Neural progenitor cell (in vitro differentiated cells): ENCODE results near the gene MAGEA9. TPM values are rescaled to one million over a fixed set of nuclear protein-coding genes. Genes with fewer than 3 reads are reported as not detected.
"Not testable (repeated sequence)": the region's sequence is repeated elsewhere in the genome, so short reads cannot be mapped to it uniquely, and the experiment has no call there.

Experiments
- DNase-seq: peaks from one replicate; pipeline ENCODE4 v3.0.0-alpha.2; 2016; ENCODE audit warnings: low spot score
- H2AFZ ChIP-seq: fragments of 200-600 bp; sonication (generic); replicated peaks from 2 replicates; pipeline ENCODE4 v1.6.1; 2016; ENCODE audit warnings: antibody characterized with exemption
- H3F3A ChIP-seq: fragments of 200-600 bp; sonication (generic); 2 replicates; pipeline ENCODE4 v1.6.1; 2016; ENCODE audit warnings: antibody characterized with exemption, low read depth
- H3K27ac ChIP-seq: fragments of 200-600 bp; sonication (generic); 2 replicates; pipeline ENCODE4 v1.5.1; 2016; ENCODE audit warnings: mild to moderate bottlenecking
- H3K27me3 ChIP-seq: fragments of 200-600 bp; sonication (generic); 2 replicates; pipeline ENCODE4 v1.6.1; 2016; ENCODE audit warnings: mild to moderate bottlenecking, moderate library complexity
- H3K36me3 ChIP-seq: fragments of 200-600 bp; sonication (generic); 2 replicates; pipeline ENCODE4 v1.5.1; 2016
- H3K4me1 ChIP-seq: fragments of 200-600 bp; sonication (generic); 2 replicates; pipeline ENCODE4 v1.6.1; 2016; ENCODE audit warnings: mixed run types
- H3K4me2 ChIP-seq: fragments of 200-600 bp; sonication (generic); 2 replicates; pipeline ENCODE4 v1.6.1; 2016
- H3K4me3 ChIP-seq: fragments of 200-600 bp; sonication (generic); 2 replicates; pipeline ENCODE4 v1.5.1; 2016
- H3K79me2 ChIP-seq: fragments of 200-600 bp; sonication (generic); 2 replicates; pipeline ENCODE4 v1.6.1; 2016; ENCODE audit warnings: low read depth
- H3K9ac ChIP-seq: fragments of 200-600 bp; sonication (generic); 2 replicates; pipeline ENCODE4 v1.6.1; 2016
- H3K9me3 ChIP-seq: fragments of 200-600 bp; sonication (generic); 2 replicates; pipeline ENCODE4 v1.5.1; 2016; ENCODE audit warnings: low read depth
- H4K20me1 ChIP-seq: fragments of 200-600 bp; sonication (generic); 2 replicates; pipeline ENCODE4 v1.6.1; 2016; ENCODE audit warnings: low read depth
- H3K27ac Mint-ChIP-seq: 3 replicates; pipeline ENCODE4 v1.8.0; 2021; ENCODE audit warnings: mixed read lengths
- H3K27me3 Mint-ChIP-seq: 2 replicates; pipeline ENCODE4 v1.8.0; 2022; ENCODE audit warnings: low read depth, mild to moderate bottlenecking, inconsistent platforms, moderate library complexity, mixed read lengths; ENCODE audit not compliant: insufficient read depth
- H3K36me3 Mint-ChIP-seq: 3 replicates; pipeline ENCODE4 v1.8.0; 2021; ENCODE audit warnings: mixed read lengths
- H3K4me1 Mint-ChIP-seq: 3 replicates; pipeline ENCODE4 v1.8.0; 2021; ENCODE audit warnings: mixed read lengths
- H3K4me3 Mint-ChIP-seq: 3 replicates; pipeline ENCODE4 v1.8.0; 2021; ENCODE audit warnings: mild to moderate bottlenecking, moderate library complexity, mixed read lengths
- H3K9me3 Mint-ChIP-seq: 3 replicates; pipeline ENCODE4 v1.8.0; 2020; ENCODE audit warnings: mixed read lengths
- EZH2 ChIP-seq: fragments of 200-600 bp; sonication (generic); IDR thresholded peaks from 2 replicates; pipeline ENCODE4 v1.6.1; 2017; ENCODE audit warnings: antibody characterized with exemption, mild to moderate bottlenecking, moderate library complexity
- EZH2phosphoT487 ChIP-seq: fragments of 200-600 bp; sonication (generic); IDR thresholded peaks from 2 replicates; pipeline ENCODE4 v1.6.1; 2017; ENCODE audit warnings: antibody characterized with exemption
- total RNA-seq: library from RNA; depleted of rRNA; stranded (reverse); fragments of >200 nt; gene quantifications from 2 replicates; pipeline ENCODE4 v1.2.3, GENCODE V29; 2015; ENCODE audit warnings: low replicate concordance
- TF ChIP-seq, protein P1 (sequence below): fragments of 200-600 bp; sonication (generic); IDR thresholded peaks from 2 replicates; pipeline ENCODE4 v1.5.1; 2017; ENCODE audit warnings: antibody characterized with exemption, mild to moderate bottlenecking

The MAGEA9 gene
- total RNA-seq, 1 donor from 2014 or later: not detected

DNA sequence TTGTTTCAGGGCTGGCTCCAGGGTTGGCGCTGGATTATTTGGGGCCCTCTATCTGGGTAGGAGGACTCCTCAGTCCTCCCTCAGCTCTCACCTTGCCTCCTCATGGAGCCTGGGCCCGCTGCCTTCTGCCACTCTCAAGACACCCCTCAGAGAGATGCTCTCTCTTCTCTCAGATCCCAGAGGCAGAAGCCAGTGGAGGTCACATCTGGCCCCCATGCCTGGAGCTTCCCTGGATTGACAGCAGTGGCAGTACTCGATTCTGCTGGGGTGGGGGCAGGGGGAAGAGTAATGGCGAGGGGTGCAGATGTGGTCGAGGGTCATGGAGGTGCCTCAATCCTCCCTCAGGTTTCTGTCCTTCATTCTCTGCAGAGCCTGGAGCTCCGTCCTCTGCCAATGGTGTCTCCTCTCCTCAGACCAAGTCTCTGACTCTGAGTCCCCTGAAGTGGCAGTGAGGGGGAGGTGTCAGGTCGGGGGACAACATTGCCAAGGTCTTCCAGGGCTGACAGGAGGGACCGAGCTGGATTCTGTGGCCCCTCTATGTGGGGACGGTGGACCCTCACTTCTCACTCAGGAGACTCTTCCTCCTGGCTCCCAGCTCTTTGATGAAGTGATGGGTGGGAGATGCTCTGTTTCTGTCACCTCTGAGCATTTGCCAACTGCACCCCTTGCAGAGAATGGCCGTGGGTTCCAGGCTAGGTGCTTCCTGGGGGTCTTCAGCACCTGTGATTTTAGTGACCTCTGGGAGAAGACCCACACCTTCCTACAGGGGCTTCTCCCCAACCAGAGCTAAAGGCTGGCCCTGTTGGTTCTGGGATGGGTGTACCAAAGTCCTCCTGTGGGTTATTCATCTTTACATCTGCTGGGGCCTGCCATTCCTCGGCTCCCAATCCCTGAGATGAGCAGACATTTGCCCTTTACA is 18.8 kb upstream of the MAGEA9 start:
- Histone ChIP-seq H3K27me3 (no peaks in the 10 kb centered on the region), H4K20me1 (no peaks in the 10 kb centered on the region), H3K4me2 (no peak overlapping the region), H3K27ac (no peak overlapping the region), H3K4me1 (no peaks in the 10 kb centered on the region), H3K4me3 (no peak overlapping the region), H3K79me2 (no peaks in the 10 kb centered on the region), H2AFZ (no peak overlapping the region), H3K36me3 (no peaks in the 10 kb centered on the region), H3F3A (no peaks in the 10 kb centered on the region), H3K9ac (no peak overlapping the region), H3K9me3 (no peaks in the 10 kb centered on the region)
- Mint-ChIP-seq H3K4me3 (no peak overlapping the region), H3K27ac (no peak overlapping the region), H3K4me1 (no peaks in the 10 kb centered on the region), H3K9me3 (peaks cover 11% of the 10 kb centered on the region), H3K27me3 (peaks cover 4% of the 10 kb centered on the region), H3K36me3 (no peaks in the 10 kb centered on the region)
- TF ChIP-seq, protein P1, sequence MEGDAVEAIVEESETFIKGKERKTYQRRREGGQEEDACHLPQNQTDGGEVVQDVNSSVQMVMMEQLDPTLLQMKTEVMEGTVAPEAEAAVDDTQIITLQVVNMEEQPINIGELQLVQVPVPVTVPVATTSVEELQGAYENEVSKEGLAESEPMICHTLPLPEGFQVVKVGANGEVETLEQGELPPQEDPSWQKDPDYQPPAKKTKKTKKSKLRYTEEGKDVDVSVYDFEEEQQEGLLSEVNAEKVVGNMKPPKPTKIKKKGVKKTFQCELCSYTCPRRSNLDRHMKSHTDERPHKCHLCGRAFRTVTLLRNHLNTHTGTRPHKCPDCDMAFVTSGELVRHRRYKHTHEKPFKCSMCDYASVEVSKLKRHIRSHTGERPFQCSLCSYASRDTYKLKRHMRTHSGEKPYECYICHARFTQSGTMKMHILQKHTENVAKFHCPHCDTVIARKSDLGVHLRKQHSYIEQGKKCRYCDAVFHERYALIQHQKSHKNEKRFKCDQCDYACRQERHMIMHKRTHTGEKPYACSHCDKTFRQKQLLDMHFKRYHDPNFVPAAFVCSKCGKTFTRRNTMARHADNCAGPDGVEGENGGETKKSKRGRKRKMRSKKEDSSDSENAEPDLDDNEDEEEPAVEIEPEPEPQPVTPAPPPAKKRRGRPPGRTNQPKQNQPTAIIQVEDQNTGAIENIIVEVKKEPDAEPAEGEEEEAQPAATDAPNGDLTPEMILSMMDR: no peak
- TF ChIP-seq EZH2phosphoT487 (no peak), EZH2 (no peak)
- DNase-seq: no peak

DNA sequence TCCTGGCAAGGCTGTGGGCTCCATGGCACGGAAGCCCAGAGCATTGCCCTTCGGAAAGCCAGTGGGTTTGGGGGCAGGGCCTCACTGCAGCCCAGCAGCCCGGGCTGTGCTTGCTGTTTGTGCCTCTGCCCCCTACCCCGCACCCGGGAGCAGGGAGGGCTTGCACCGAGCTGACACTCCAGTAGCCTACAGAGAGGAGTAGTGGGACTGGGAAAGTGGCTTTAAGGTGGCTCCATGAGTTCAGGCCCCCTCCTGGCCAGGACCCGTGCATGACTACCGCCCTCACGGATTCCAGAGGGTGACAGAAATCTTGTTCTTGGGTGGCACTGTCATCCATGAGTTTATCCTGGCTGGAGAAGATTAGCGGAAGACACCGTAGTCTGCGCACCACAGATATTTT is 11.4 kb upstream of the MAGEA9 start:
- not testable (repeated sequence) for H3K27ac ChIP-seq, H3K9me3 Mint-ChIP-seq, H2AFZ ChIP-seq, H3K27ac Mint-ChIP-seq, H3K36me3 ChIP-seq, H3F3A ChIP-seq, DNase-seq, H3K27me3 ChIP-seq, H3K9ac ChIP-seq, H3K4me3 ChIP-seq, H3K79me2 ChIP-seq, H3K4me3 Mint-ChIP-seq, H3K4me2 ChIP-seq, H3K4me1 ChIP-seq, H4K20me1 ChIP-seq, H3K36me3 Mint-ChIP-seq, H3K4me1 Mint-ChIP-seq, H3K9me3 ChIP-seq, H3K27me3 Mint-ChIP-seq

DNA sequence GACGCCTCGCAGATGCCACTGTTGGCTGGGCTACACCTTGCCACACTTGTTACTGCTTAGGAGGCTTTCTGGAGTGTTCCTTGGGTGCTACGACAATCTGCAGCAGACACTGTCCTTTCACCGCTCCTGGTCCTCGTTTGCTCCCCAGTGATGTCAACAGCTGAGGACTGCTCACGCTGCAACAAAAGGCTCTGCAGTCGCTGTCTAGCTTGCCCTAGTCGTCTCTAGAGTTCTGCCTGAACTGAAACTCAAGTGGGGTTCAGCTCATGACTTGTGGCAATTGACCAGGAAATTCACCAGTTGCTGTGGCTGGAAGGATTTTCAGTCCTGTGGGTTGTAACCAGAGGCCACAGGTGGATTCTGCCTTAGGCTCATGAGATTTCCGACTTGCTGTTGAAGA is 8.7 kb upstream of the MAGEA9 start:
- H3K4me1 ChIP-seq, H3K79me2 ChIP-seq, H3K4me3 ChIP-seq, H3K36me3 Mint-ChIP-seq, H3K27me3 Mint-ChIP-seq, H3K4me1 Mint-ChIP-seq, H3K27ac ChIP-seq, H3K9me3 Mint-ChIP-seq, H3K4me2 ChIP-seq, H3K27me3 ChIP-seq, H3F3A ChIP-seq, H3K9me3 ChIP-seq, H2AFZ ChIP-seq, H3K4me3 Mint-ChIP-seq, DNase-seq, H3K36me3 ChIP-seq, H3K9ac ChIP-seq, H3K27ac Mint-ChIP-seq, H4K20me1 ChIP-seq: not testable (repeated sequence)

DNA sequence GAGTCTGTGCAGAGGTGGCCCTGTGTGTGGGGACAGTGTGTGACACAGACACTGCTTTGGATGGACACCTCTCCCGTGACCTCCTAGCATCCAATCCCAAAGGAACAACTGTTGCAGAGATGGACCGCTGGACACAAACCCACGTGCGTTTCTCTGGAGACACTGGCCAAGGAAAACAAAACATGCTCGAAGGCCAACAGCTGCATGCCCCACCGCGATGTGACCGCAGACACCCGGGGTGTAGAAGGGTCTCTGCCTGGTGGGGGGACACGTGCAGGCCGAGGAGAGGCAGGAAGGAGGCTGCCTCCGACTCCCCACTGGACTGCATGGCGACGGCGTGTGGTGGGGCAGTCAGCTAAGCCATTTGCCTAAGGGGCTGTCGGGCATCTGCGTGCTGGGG is 8.0 kb upstream of the MAGEA9 start, which contains the start of gene HSFX1:
Gene HSFX1, plus strand, starts transcription at position 301 of the 400 bp plus-strand sequence. CDS start 614 bp downstream, outside the sequence.
- not testable (repeated sequence) for H3K36me3 Mint-ChIP-seq, H4K20me1 ChIP-seq, H3K4me1 ChIP-seq, H3K4me3 Mint-ChIP-seq, H2AFZ ChIP-seq, H3K4me3 ChIP-seq, H3K27me3 Mint-ChIP-seq, H3K79me2 ChIP-seq, H3K9me3 ChIP-seq, H3K4me1 Mint-ChIP-seq, H3K27me3 ChIP-seq, H3K27ac ChIP-seq, H3K9ac ChIP-seq, H3K4me2 ChIP-seq, H3F3A ChIP-seq, H3K9me3 Mint-ChIP-seq, H3K27ac Mint-ChIP-seq, H3K36me3 ChIP-seq, DNase-seq

DNA sequence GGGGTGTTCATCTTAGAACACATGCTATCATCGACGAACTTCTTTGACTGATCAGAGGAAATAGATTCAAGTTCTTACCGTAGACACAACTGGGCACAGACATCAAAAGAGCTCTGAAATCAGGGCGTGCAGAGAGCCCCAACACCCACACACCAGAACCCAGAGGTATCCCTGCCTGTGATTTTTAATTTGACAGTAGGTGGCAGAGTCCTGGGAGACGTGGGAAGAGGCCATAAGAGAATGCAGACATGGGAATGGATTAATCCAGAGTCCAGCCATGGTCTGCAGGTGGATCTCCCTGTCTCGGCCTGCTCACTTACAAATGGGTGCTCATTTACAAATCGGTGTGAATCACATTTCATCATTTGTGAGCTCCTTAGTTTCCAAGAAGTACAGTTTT is 3.7 kb upstream of the MAGEA9 start:
- H3K79me2 ChIP-seq: not testable (repeated sequence)

DNA sequence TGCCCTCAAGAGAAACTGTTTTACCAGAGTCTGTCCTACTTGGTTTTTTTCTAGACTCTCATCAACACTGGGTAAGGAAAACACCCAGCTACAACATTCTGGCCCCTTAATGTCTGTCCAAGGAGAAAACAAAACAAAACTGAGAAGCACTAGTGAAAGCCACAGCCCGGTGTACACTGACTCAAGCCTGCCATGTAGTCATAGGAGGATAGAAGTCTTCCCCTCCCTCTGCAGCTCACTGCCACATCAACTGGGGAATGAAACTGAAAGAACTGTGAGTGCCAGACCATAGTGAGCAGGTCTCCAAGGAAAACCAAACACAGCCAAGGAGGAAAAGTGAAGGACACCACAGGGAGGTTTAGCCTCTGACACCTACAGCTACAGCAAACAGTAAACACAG is 13.8 kb downstream of the MAGEA9 start:
- not testable (repeated sequence) for H3K4me3 Mint-ChIP-seq, H3K9ac ChIP-seq, H3K27me3 Mint-ChIP-seq, H3F3A ChIP-seq, H3K36me3 Mint-ChIP-seq, H3K9me3 ChIP-seq, H3K4me3 ChIP-seq, H2AFZ ChIP-seq, H4K20me1 ChIP-seq, H3K79me2 ChIP-seq, H3K4me2 ChIP-seq, H3K27ac ChIP-seq, H3K4me1 Mint-ChIP-seq, DNase-seq, H3K4me1 ChIP-seq, H3K36me3 ChIP-seq, H3K27me3 ChIP-seq, H3K27ac Mint-ChIP-seq, H3K9me3 Mint-ChIP-seq

More for the DNA sequence above, 3.7 kb upstream of the MAGEA9 start:
- H3K4me1 Mint-ChIP-seq, H3K9me3 ChIP-seq, H3K4me3 ChIP-seq, H3K27ac ChIP-seq, DNase-seq, H2AFZ ChIP-seq, H4K20me1 ChIP-seq, H3K4me1 ChIP-seq, H3K9ac ChIP-seq, H3K36me3 ChIP-seq, H3K9me3 Mint-ChIP-seq, H3K27me3 ChIP-seq, H3K27ac Mint-ChIP-seq, H3K4me2 ChIP-seq, H3K27me3 Mint-ChIP-seq, H3K36me3 Mint-ChIP-seq, H3K4me3 Mint-ChIP-seq, H3F3A ChIP-seq: not testable (repeated sequence)
